RCC 7860 (cell line): ENCODE measurements around the gene OSBPL7.

ENCODE experiments used
- DNase-seq: peaks from one replicate; pipeline ENCODE4 v3.0.0-alpha.2; 2015; ENCODE audit warnings: low spot score
- FAIRE-seq: peaks from 2 replicates; lab custom pipeline; 2012; peaks lifted over from hg19 to GRCh38; lab: Jason Lieb, UNC

OSBPL7 gene

GRCh38 chr17:47850373-47850691 lies 28.7 kb upstream of the OSBPL7 start:
- no peak for FAIRE-seq

GRCh38 chr17:47848198-47848513 lies 26.6 kb upstream of the OSBPL7 start:
- FAIRE-seq (no peak), DNase-seq (no peak)

More at GRCh38 chr17:47850373-47850691, 28.7 kb upstream of the OSBPL7 start:
- DNase-seq: no peak

GRCh38 chr17:47847341-47848197 lies 26.0 kb upstream of the OSBPL7 start:
- DNase-seq: no peak
- FAIRE-seq: no peak

GRCh38 chr17:47846716-47847340 lies 25.2 kb upstream of the OSBPL7 start:
- no peak for FAIRE-seq
- DNase-seq: no peak

- FAIRE-seq (no peak), DNase-seq (no peak)
Measured at GRCh38 chr17:47845716-47846075, 24.1 kb upstream of the OSBPL7 start.

- DNase-seq (no peak), FAIRE-seq (no peak)
Measured at GRCh38 chr17:47844814-47845715, 23.5 kb upstream of the OSBPL7 start.

GRCh38 chr17:47844227-47844626 lies 22.6 kb upstream of the OSBPL7 start:
- FAIRE-seq (no peak), DNase-seq (no peak)

GRCh38 chr17:47843391-47843730 lies 21.8 kb upstream of the OSBPL7 start:
- FAIRE-seq (no peak), DNase-seq (no peak)

GRCh38 chr17:47841488-47842291 lies 20.1 kb upstream of the OSBPL7 start:
- no peak for FAIRE-seq
- no peak for DNase-seq

- DNase-seq (peak; percentile 75), FAIRE-seq (peak; percentile 52)
Measured at GRCh38 chr17:47840742-47841487, 19.3 kb upstream of the OSBPL7 start, which contains the start of gene SCRN2. SCRN2 (minus strand) TSS chr17:47841273; CDS start chr17:47840843, 430 bp downstream.

- FAIRE-seq (no peak), DNase-seq (no peak)
Measured at GRCh38 chr17:47840001-47840741, 18.6 kb upstream of the OSBPL7 start.

GRCh38 chr17:47839071-47839470 lies 17.5 kb upstream of the OSBPL7 start:
- FAIRE-seq: no peak

GRCh38 chr17:47838636-47839035 lies 17.0 kb upstream of the OSBPL7 start:
- no peak for FAIRE-seq
- DNase-seq: no peak

More at GRCh38 chr17:47839071-47839470, 17.5 kb upstream of the OSBPL7 start:
- no peak for DNase-seq

- FAIRE-seq (peak; percentile 80), DNase-seq (peak; percentile 93)
Measured at GRCh38 chr17:47837401-47838039, 15.9 kb upstream of the OSBPL7 start.

- no peak for DNase-seq
- no peak for FAIRE-seq
Measured at GRCh38 chr17:47836601-47837000, 15.0 kb upstream of the OSBPL7 start.

GRCh38 chr17:47834756-47835155 lies 13.2 kb upstream of the OSBPL7 start:
- FAIRE-seq (no peak), DNase-seq (no peak)

- DNase-seq: no peak
- FAIRE-seq: no peak
Measured at GRCh38 chr17:47831934-47832327, 10.3 kb upstream of the OSBPL7 start.

GRCh38 chr17:47831003-47831933 lies 9.7 kb upstream of the OSBPL7 start, which contains the start of the genes LRRC46 and MRPL10:
LRRC46 (plus strand) TSS chr17:47831670; CDS start chr17:47831990, 320 bp downstream.
MRPL10 (minus strand) TSS chr17:47831541; CDS start chr17:47831511, 30 bp downstream.
- FAIRE-seq: peak; percentile 58
- DNase-seq: peak; percentile 90
